Measurements from ENCODE around the gene AMACR. TPM values are rescaled to one million over a fixed set of nuclear protein-coding genes. Genes with fewer than 3 reads are reported as not detected.

Gene AMACR
- total RNA-seq, 1 donor from 2014 or later = 1.3 TPM

DNA sequence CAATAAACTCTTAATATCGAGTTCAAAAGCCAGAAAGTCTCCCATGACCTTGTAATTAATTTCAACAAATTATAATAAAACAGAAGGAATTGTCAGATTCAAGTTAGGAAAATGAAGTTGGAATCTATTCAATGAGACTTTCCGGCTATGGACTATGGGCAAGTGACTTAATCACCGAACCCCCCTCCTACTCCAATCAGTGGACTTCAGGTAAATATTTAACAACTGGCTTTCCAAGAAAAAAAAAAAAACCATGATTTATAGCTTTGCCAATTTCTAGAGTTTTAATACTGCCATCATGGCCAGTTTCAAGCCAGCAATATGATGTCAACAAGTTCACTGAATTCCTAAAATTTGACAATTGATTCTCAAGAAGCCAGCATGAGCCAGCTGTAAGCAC is 27.8 kb downstream of the AMACR start:
- no peaks in the 10 kb centered on the region for H3K27me3 ChIP-seq
- H3K9me3 ChIP-seq = no peaks in the 10 kb centered on the region
- no peaks in the 10 kb centered on the region for H3K36me3 ChIP-seq
- H3K4me3 ChIP-seq = no peak overlapping the region
- no peak overlapping the region for H3K27ac ChIP-seq
- H3K4me1 ChIP-seq = no peaks in the 10 kb centered on the region
- TF ChIP-seq, protein P1, sequence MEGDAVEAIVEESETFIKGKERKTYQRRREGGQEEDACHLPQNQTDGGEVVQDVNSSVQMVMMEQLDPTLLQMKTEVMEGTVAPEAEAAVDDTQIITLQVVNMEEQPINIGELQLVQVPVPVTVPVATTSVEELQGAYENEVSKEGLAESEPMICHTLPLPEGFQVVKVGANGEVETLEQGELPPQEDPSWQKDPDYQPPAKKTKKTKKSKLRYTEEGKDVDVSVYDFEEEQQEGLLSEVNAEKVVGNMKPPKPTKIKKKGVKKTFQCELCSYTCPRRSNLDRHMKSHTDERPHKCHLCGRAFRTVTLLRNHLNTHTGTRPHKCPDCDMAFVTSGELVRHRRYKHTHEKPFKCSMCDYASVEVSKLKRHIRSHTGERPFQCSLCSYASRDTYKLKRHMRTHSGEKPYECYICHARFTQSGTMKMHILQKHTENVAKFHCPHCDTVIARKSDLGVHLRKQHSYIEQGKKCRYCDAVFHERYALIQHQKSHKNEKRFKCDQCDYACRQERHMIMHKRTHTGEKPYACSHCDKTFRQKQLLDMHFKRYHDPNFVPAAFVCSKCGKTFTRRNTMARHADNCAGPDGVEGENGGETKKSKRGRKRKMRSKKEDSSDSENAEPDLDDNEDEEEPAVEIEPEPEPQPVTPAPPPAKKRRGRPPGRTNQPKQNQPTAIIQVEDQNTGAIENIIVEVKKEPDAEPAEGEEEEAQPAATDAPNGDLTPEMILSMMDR (IDR thresholded peaks at IDR 0.05) = no peak
- DNase-seq (ENCODE audit: low spot score in 2 of 2) = no peak
- intact Hi-C loops (cut with DNase I) = no loop called here

GRCh38 chr5:33978306-33978705 is 29.5 kb downstream of the AMACR start:
- Histone ChIP-seq H3K36me3 (no peaks in the 10 kb centered on the region), H3K27ac (no peak overlapping the region), H3K27me3 (no peaks in the 10 kb centered on the region), H3K4me3 (no peak overlapping the region), H3K4me1 (no peaks in the 10 kb centered on the region), H3K9me3 (no peaks in the 10 kb centered on the region)
- intact Hi-C loops (cut with DNase I) = no loop called here
- no peak for DNase-seq (ENCODE audit: low spot score in 2 of 2)
- TF ChIP-seq, protein P1 (IDR thresholded peaks at IDR 0.05) = no peak

DNA sequence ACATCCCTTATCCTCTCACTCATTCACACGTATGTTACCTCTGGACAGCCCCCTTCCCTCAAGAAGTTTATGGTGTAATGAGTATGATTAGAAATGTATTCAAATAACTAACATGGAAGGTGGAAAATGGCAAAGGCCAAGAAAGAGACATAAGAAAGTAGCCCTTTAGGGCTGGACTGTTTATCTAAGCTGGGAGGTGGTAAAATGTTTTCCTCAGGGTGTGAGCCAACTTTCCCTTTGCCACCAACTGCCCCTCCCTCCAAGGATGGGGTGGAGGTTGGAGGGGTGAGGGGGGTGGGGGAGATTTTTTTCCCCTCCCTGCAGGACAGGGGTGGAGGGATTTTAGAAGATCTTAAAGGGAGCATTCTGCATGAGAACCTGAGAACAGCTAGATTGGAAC is 31.5 kb downstream of the AMACR start:
- Histone ChIP-seq H3K27me3 (no peaks in the 10 kb centered on the region), H3K4me1 (no peaks in the 10 kb centered on the region), H3K9me3 (no peaks in the 10 kb centered on the region), H3K27ac (no peak overlapping the region), H3K36me3 (no peaks in the 10 kb centered on the region), H3K4me3 (no peak overlapping the region)
- intact Hi-C loops (cut with DNase I) = no loop called here
- TF ChIP-seq, protein P1 (IDR thresholded peaks at IDR 0.05) = no peak
- no peak for DNase-seq (ENCODE audit: low spot score in 2 of 2)

- Histone ChIP-seq H3K4me1 (no peaks in the 10 kb centered on the region), H3K9me3 (no peaks in the 10 kb centered on the region), H3K27me3 (no peaks in the 10 kb centered on the region), H3K4me3 (no peak overlapping the region), H3K27ac (no peak overlapping the region), H3K36me3 (no peaks in the 10 kb centered on the region)
- TF ChIP-seq, protein P1 (IDR thresholded peaks at IDR 0.05) = no peak
- no peak for DNase-seq (ENCODE audit: low spot score in 2 of 2)
- intact Hi-C loops (cut with DNase I) = no loop called here
These were observed 32.0 kb downstream of the AMACR start for GRCh38 chr5:33975852-33976251.

DNA sequence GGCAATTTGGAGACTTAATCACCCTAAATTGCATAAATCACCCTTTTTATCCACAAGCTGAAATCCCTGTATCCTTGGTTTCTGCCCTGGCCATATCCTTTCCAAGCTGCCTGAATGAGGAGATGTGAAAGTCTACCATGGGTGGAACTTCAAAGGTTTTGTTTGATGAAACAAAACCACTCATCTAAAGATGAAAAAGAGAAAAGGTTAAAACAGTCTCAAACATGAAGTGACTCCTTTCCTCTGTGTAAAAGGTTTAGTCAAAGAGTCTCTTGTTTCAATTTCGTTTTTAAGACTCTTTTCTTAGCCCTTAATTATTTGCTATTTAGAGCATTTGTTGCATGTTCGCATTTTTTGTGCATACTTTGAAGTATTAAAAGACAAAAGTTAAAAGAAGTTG is 34.6 kb downstream of the AMACR start:
- DNase-seq (ENCODE audit: low spot score in 2 of 2) = no peak
- Histone ChIP-seq H3K27me3 (no peaks in the 10 kb centered on the region), H3K4me3 (no peak overlapping the region), H3K27ac (no peak overlapping the region), H3K9me3 (no peaks in the 10 kb centered on the region), H3K36me3 (no peaks in the 10 kb centered on the region), H3K4me1 (no peaks in the 10 kb centered on the region)
- TF ChIP-seq, protein P1 (IDR thresholded peaks at IDR 0.05) = no peak
- intact Hi-C loops (cut with DNase I) = no loop called here
